HG03342 (cell line): ENCODE results near the gene UNKL.

Experiments used
- ATAC-seq: cut with Tn5 transposase; IDR thresholded peaks from one replicate; pipeline ENCODE4 v1.9.1; 2021; ENCODE audit warnings: mild to moderate bottlenecking, moderate library complexity; ENCODE audit not compliant: unreplicated experiment

Gene UNKL

GRCh38 chr16:1356061-1356900 lies 58.2 kb downstream of the UNKL start:
- ATAC-seq, result no peak

GRCh38 chr16:1355591-1355990 lies 58.9 kb downstream of the UNKL start:
- no peak for ATAC-seq

GRCh38 chr16:1354815-1355540 lies 59.5 kb downstream of the UNKL start:
- no peak for ATAC-seq

- peak; percentile 73 for ATAC-seq
Observed at GRCh38 chr16:1351582-1352362, 62.7 kb downstream of the UNKL start, which contains the start of the genes GNPTG and TSR3. Gene GNPTG (plus strand): TSS chr16:1351931. CDS start chr16:1351966, 35 bp downstream. Gene TSR3 (minus strand): TSS chr16:1351878. CDS start chr16:1351804, 74 bp downstream.

- ATAC-seq, result peak; percentile 12
Observed at GRCh38 chr16:1351215-1351581, 63.3 kb downstream of the UNKL start.

- no peak for ATAC-seq
Observed at GRCh38 chr16:1350691-1351090, 63.8 kb downstream of the UNKL start.

- ATAC-seq, result no peak
Observed at GRCh38 chr16:1349951-1350350, 64.6 kb downstream of the UNKL start.

GRCh38 chr16:1349351-1349750 lies 65.2 kb downstream of the UNKL start:
- no peak for ATAC-seq

GRCh38 chr16:1348926-1349325 lies 65.6 kb downstream of the UNKL start:
- ATAC-seq, result no peak

GRCh38 chr16:1348441-1348840 lies 66.1 kb downstream of the UNKL start:
- no peak for ATAC-seq

GRCh38 chr16:1347962-1348361 lies 66.5 kb downstream of the UNKL start:
- ATAC-seq, result no peak

- no peak for ATAC-seq
Observed at GRCh38 chr16:1347286-1347855, 67.1 kb downstream of the UNKL start.

- ATAC-seq, result no peak
Observed at GRCh38 chr16:1346422-1347285, 67.8 kb downstream of the UNKL start.

GRCh38 chr16:1345651-1346421 lies 68.7 kb downstream of the UNKL start:
- ATAC-seq, result no peak

GRCh38 chr16:1345087-1345486 lies 69.4 kb downstream of the UNKL start:
- ATAC-seq, result no peak

GRCh38 chr16:1344499-1344898 lies 70.0 kb downstream of the UNKL start:
- ATAC-seq, result no peak

- ATAC-seq, result no peak
Observed at GRCh38 chr16:1343428-1344242, 70.9 kb downstream of the UNKL start.
